Breast epithelium (tissue), 4 donors: Measurements from ENCODE around the gene POLR2E. TPM values are rescaled to one million over a fixed set of nuclear protein-coding genes. Genes with fewer than 3 reads are reported as not detected.

Experiments
- DNase-seq, 2 donors: peaks; one replicate each; pipeline ENCODE4 v3.0.0-alpha.2; 2019; ENCODE audit warnings: low spot score in 2 of 2
- H3K27ac ChIP-seq, 2 donors: fragments of 200-600 bp; sonication (generic) in 1 of 2; one replicate each; pipeline ENCODE4 v1.5.1; 2016 to 2019; ENCODE audit warnings: mild to moderate bottlenecking in 1 of 2
- H3K27me3 ChIP-seq, 2 donors: fragments of 200-600 bp; sonication (generic) in 1 of 2; one replicate each; pipeline versions ENCODE4 v1.5.1 to v1.6.0; 2017 to 2019; ENCODE audit warnings: control low read depth in 1 of 2, mild to moderate bottlenecking in 1 of 2
- H3K36me3 ChIP-seq: fragments of 200-600 bp; one replicate; pipeline ENCODE4 v1.5.1; 2019
- H3K4me1 ChIP-seq, 2 donors: fragments of 200-600 bp; sonication (generic); one replicate each; pipeline ENCODE4 v1.5.1; 2016 to 2019; ENCODE audit warnings: control low read depth in 1 of 2
- H3K4me3 ChIP-seq, 3 donors: fragments of 200-600 bp; sonication (generic); 1 replicate in 2 of 3; 2 replicates in 1 of 3; pipeline ENCODE4 v1.5.1; 2016 to 2019; ENCODE audit warnings: mild to moderate bottlenecking in 3 of 3, moderate library complexity in 2 of 3
- H3K9me3 ChIP-seq, 2 donors: fragments of 200-600 bp; sonication (generic) in 1 of 2; one replicate each; pipeline ENCODE4 v1.5.1; 2016 to 2019; ENCODE audit warnings: control low read depth in 1 of 2
- CTCF ChIP-seq, 3 donors: fragments of 450-650 bp; IDR thresholded peaks; one replicate each; pipeline ENCODE4 v1.5.1; 2016 to 2017; ENCODE audit warnings: antibody characterized with exemption in 3 of 3, mild to moderate bottlenecking in 3 of 3, moderate library complexity in 3 of 3
- POLR2A ChIP-seq: fragments of 450-650 bp; IDR thresholded peaks from one replicate; pipeline ENCODE4 v1.6.1; 2016; ENCODE audit warnings: antibody characterized with exemption, mild to moderate bottlenecking, moderate library complexity
- POLR2AphosphoS5 ChIP-seq, 3 donors: sonication (generic); formaldehyde crosslinking; IDR thresholded peaks; one replicate each; pipeline ENCODE4 v1.6.1; 2017; ENCODE audit warnings: antibody characterized with exemption in 3 of 3
- intact Hi-C: fragments of 100-400 bp; cut with DNase I; formaldehyde crosslinking; loops from one replicate; pipeline ENCODE4 v1.15.1; 2023; ENCODE audit warnings: low total_unique reads
- total RNA-seq, 3 donors: library from RNA; depleted of rRNA; stranded (reverse); fragments of >200 nt; gene quantifications; one replicate each; pipeline ENCODE4 v1.1.0, GENCODE V29; 2016

POLR2E gene
- total RNA-seq, 3 donors from 2014 or later, result 65.9 to 175 (median 89.1) TPM

GRCh38 chr19:1062387-1063029 is 32.7 kb downstream of the POLR2E start:
- Histone ChIP-seq H3K36me3 (no peaks in the 10 kb centered on the region), H3K27me3 (peaks cover 0 to 21% of the 10 kb centered on the region in 2 donors), H3K27ac (no peak overlapping the region), H3K4me3 (no peak overlapping the region), H3K9me3 (peaks cover 22 to 28% of the 10 kb centered on the region in 2 donors), H3K4me1 (peaks cover 9 to 18% of the 10 kb centered on the region in 2 donors)
- intact Hi-C loops, result no loop called here
- no peak for DNase-seq
- no peak for TF ChIP-seq CTCF (IDR thresholded peaks at IDR 0.05)
- no peak for TF ChIP-seq POLR2A
- TF ChIP-seq POLR2AphosphoS5 (IDR thresholded peaks at IDR 0.05), result no peak

- Histone ChIP-seq H3K27ac (no peak overlapping the region), H3K4me1 (peaks cover 4 to 13% of the 10 kb centered on the region in 2 donors), H3K27me3 (peaks cover 0 to 16% of the 10 kb centered on the region in 2 donors), H3K9me3 (peaks cover 28 to 33% of the 10 kb centered on the region in 2 donors), H3K36me3 (no peaks in the 10 kb centered on the region), H3K4me3 (no peak overlapping the region)
- intact Hi-C loops, result no loop called here
- TF ChIP-seq CTCF (IDR thresholded peaks at IDR 0.05) (no peak), POLR2A (no peak), POLR2AphosphoS5 (IDR thresholded peaks at IDR 0.05) (no peak)
- DNase-seq, result no peak
These were observed 33.2 kb downstream of the POLR2E start for GRCh38 chr19:1061987-1062386.

- no peak overlapping the region for H3K27ac ChIP-seq
- peaks cover 0 to 6% of the 10 kb centered on the region in 2 donors for H3K27me3 ChIP-seq
- TF ChIP-seq POLR2A (no peak), CTCF (IDR thresholded peaks at IDR 0.05) (no peak), POLR2AphosphoS5 (IDR thresholded peaks at IDR 0.05) (no peak)
- H3K4me3 ChIP-seq, result no peak overlapping the region
- H3K4me1 ChIP-seq, result peaks cover 0 to 9% of the 10 kb centered on the region in 2 donors
- intact Hi-C loops, result no loop called here
- DNase-seq, result no peak
- peaks cover 41 to 46% of the 10 kb centered on the region in 2 donors for H3K9me3 ChIP-seq
- H3K36me3 ChIP-seq, result no peaks in the 10 kb centered on the region
These were observed 34.5 kb downstream of the POLR2E start for GRCh38 chr19:1060689-1061088.

GRCh38 chr19:1058112-1058511 is 37.1 kb downstream of the POLR2E start:
- Histone ChIP-seq H3K36me3 (no peaks in the 10 kb centered on the region), H3K4me3 (no peak overlapping the region), H3K4me1 (no peaks in the 10 kb centered on the region), H3K27ac (no peak overlapping the region), H3K9me3 (peaks cover 48 to 59% of the 10 kb centered on the region in 2 donors), H3K27me3 (no peaks in the 10 kb centered on the region)
- no peak for DNase-seq
- intact Hi-C loops, result no loop called here
- TF ChIP-seq POLR2AphosphoS5 (IDR thresholded peaks at IDR 0.05) (no peak), POLR2A (no peak), CTCF (IDR thresholded peaks at IDR 0.05) (no peak)

- Histone ChIP-seq H3K36me3 (no peaks in the 10 kb centered on the region), H3K4me3 (no peak overlapping the region)
These were observed 37.9 kb downstream of the POLR2E start for GRCh38 chr19:1057176-1057855.

More at GRCh38 chr19:1057176-1057855, 37.9 kb downstream of the POLR2E start:
- H3K9me3 ChIP-seq, result peaks cover 48 to 59% of the 10 kb centered on the region in 2 donors
- no peak for DNase-seq
- TF ChIP-seq POLR2AphosphoS5 (IDR thresholded peaks at IDR 0.05) (no peak), CTCF (IDR thresholded peaks at IDR 0.05) (no peak), POLR2A (no peak)
- H3K27ac ChIP-seq, result no peak overlapping the region
- no peaks in the 10 kb centered on the region for H3K27me3 ChIP-seq
- no peaks in the 10 kb centered on the region for H3K4me1 ChIP-seq
- intact Hi-C loops, result no loop called here
